ENCODE results near the gene MSGN1.

Gene MSGN1, protein sequence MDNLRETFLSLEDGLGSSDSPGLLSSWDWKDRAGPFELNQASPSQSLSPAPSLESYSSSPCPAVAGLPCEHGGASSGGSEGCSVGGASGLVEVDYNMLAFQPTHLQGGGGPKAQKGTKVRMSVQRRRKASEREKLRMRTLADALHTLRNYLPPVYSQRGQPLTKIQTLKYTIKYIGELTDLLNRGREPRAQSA

DNA sequence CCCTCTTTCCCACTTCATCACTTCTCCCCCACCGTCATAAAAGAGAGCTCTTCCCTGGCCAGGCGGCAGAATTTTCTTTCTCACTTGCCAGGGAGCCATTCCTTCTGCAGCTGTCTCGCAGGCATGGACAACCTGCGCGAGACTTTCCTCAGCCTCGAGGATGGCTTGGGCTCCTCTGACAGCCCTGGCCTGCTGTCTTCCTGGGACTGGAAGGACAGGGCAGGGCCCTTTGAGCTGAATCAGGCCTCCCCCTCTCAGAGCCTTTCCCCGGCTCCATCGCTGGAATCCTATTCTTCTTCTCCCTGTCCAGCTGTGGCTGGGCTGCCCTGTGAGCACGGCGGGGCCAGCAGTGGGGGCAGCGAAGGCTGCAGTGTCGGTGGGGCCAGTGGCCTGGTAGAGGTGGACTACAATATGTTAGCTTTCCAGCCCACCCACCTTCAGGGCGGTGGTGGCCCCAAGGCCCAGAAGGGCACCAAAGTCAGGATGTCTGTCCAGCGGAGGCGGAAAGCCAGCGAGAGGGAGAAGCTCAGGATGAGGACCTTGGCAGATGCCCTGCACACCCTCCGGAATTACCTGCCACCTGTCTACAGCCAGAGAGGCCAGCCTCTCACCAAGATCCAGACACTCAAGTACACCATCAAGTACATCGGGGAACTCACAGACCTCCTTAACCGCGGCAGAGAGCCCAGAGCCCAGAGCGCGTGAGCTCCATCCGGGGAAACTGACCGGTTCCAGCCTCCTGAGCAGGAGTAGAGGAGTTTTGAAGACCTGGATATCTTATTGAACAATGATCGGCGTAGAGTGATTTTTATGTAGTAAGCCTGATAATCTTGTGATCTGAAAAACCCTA, at the start of gene MSGN1:
TSS of gene MSGN1 (plus strand) at position 65 of the 850 bp plus-strand sequence. CDS start at position 124, 59 bp downstream.
- H3K36me3 Mint-ChIP-seq (ENCODE audit: low read depth) = no peaks in the 10 kb centered on the region
- H3K4me3 Mint-ChIP-seq = no peak within 1 kb of the TSS
- H3K9me3 Mint-ChIP-seq = no peaks in the 10 kb centered on the region
- no peak for DNase-seq
- H3K27ac Mint-ChIP-seq = no peak within 1 kb of the TSS
- peaks cover 24% of the 10 kb centered on the region for H3K27me3 Mint-ChIP-seq
- H3K4me1 Mint-ChIP-seq (ENCODE audit: low read depth) = no peaks in the 10 kb centered on the region

DNA sequence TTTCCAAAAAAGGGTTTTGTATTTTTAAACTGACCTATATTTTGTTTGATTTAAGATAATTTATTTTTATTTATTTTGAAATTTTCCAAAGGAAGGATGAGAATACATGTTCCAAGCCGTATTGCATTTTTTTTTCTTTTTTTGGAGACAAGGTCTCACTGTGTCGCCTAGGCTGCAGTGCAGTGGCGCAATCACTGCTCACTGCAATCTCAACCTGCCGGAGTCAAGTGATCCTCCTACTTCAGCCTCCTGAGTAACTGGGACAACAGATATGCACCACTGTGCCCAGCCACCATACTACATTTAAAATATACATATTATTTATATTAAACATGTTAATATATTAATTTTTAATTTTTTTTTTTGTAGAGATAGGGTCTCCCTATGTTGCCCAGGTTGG, 47.4 kb upstream of the MSGN1 start:
- Mint-ChIP-seq H3K4me1 (ENCODE audit: low read depth) (no peaks in the 10 kb centered on the region), H3K27ac (no peak overlapping the region), H3K27me3 (no peaks in the 10 kb centered on the region), H3K9me3 (no peaks in the 10 kb centered on the region), H3K36me3 (ENCODE audit: low read depth) (peaks cover 67% of the 10 kb centered on the region), H3K4me3 (no peak overlapping the region)
- DNase-seq = no peak

DNA sequence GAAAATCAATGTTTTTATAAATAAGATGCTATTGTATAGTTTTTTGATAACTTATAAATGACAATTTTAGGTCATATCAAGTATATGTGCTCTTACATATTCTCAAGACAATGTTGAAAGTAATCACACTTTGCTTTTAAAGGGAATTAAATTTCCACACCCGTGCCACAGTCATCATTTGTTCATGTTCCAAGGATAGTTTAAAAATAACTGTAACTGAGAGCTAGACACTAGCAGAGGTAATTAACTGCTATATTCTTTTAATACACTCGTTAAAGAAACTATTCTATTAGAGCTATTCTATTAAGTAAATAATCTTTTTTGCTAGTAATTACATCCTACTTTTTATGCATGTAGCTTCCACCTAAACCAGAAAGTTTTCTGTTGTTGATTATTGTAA, 44.3 kb upstream of the MSGN1 start:
- DNase-seq = no peak
- Mint-ChIP-seq H3K27me3 (no peaks in the 10 kb centered on the region), H3K36me3 (ENCODE audit: low read depth) (peaks cover 71% of the 10 kb centered on the region), H3K9me3 (no peaks in the 10 kb centered on the region), H3K4me1 (ENCODE audit: low read depth) (no peaks in the 10 kb centered on the region), H3K4me3 (no peak overlapping the region), H3K27ac (no peak overlapping the region)

DNA sequence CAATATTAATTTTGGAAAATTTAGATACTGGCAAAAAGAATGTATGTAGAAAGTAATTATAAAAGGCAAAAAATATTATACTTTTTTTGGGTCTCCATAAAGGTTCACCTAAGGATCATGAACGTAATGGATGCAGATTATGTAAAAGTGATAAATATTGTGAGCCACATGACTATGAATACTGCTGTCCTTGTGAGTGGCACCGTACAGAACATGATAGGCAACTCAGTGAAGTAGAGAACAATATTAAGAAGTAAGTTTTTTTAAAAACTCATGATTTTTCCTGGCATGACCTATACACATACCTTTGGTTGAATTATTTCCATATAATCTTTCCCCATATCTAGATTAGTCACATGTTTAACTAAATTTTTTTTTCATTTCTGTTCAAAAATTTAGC, 43.7 kb upstream of the MSGN1 start:
- no peak overlapping the region for H3K27ac Mint-ChIP-seq
- H3K4me1 Mint-ChIP-seq (ENCODE audit: low read depth) = no peaks in the 10 kb centered on the region
- H3K4me3 Mint-ChIP-seq = no peak overlapping the region
- H3K27me3 Mint-ChIP-seq = no peaks in the 10 kb centered on the region
- DNase-seq = no peak
- no peaks in the 10 kb centered on the region for H3K9me3 Mint-ChIP-seq
- H3K36me3 Mint-ChIP-seq (ENCODE audit: low read depth) = peaks cover 72% of the 10 kb centered on the region

DNA sequence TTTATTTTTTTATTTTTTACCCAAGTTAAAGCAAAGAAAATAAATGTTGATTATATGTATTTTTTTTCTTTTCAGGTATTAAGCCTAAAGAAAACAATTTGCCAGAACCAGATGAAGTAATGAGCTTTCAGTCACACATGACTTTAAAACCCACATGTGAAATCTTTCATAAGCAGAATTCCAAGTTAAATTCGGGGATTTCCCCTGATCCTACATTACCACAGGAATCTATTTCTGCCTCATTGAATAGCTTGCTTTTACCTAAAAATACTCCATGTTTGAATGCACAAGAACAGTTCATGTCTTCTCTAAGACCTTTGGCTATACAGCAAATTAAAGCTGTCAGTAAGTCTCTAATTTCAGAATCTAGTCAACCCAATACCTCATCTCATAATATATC, 35.7 kb upstream of the MSGN1 start:
- Mint-ChIP-seq H3K4me1 (ENCODE audit: low read depth) (peaks cover 3% of the 10 kb centered on the region), H3K27me3 (no peaks in the 10 kb centered on the region), H3K27ac (no peak overlapping the region), H3K9me3 (no peaks in the 10 kb centered on the region), H3K4me3 (no peak overlapping the region), H3K36me3 (ENCODE audit: low read depth) (peaks cover 72% of the 10 kb centered on the region)
- no peak for DNase-seq

DNA sequence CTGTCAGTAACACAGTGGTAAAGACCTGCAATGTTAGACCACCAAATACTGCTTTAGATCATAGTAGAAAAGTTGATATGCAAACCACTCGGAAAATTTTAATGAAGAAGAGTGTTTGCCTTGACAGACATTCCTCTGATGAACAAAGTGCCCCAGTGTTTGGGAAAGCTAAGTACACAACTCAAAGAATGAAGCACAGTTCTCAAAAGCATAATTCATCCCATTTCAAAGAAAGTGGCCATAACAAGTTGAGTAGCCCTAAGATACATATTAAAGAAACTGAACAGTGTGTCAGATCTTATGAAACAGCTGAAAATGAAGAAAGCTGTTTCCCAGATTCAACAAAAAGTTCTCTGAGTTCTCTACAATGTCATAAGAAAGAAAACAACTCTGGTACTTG, 34.8 kb upstream of the MSGN1 start:
- Mint-ChIP-seq H3K4me3 (no peak overlapping the region), H3K4me1 (ENCODE audit: low read depth) (peaks cover 3% of the 10 kb centered on the region), H3K27ac (no peak overlapping the region), H3K9me3 (no peaks in the 10 kb centered on the region), H3K27me3 (no peaks in the 10 kb centered on the region), H3K36me3 (ENCODE audit: low read depth) (peaks cover 63% of the 10 kb centered on the region)
- DNase-seq = no peak

DNA sequence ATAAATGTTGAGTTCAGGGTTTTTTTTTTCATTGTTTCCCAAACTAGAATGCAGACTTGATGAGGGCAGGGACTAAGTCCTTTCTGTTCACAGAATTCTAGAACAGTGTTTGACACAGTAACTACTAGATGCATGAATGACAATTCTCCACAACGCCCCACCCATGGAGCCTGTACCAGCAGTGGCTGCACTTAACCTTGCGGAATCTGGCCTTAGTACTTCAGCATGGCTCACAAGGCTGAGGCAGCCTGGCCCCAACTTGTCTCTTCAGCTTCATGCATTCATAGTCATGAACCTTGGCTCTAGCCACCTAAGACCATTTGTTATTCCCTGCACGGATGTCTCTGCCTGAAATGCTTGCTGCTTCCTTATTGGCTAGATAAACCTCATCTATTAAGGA, 29.5 kb upstream of the MSGN1 start:
- peaks cover 3% of the 10 kb centered on the region for H3K4me1 Mint-ChIP-seq (ENCODE audit: low read depth)
- no peak for DNase-seq
- H3K27ac Mint-ChIP-seq = no peak overlapping the region
- no peak overlapping the region for H3K4me3 Mint-ChIP-seq
- peaks cover 20% of the 10 kb centered on the region for H3K36me3 Mint-ChIP-seq (ENCODE audit: low read depth)
- peaks cover 11% of the 10 kb centered on the region for H3K27me3 Mint-ChIP-seq
- H3K9me3 Mint-ChIP-seq = no peaks in the 10 kb centered on the region

DNA sequence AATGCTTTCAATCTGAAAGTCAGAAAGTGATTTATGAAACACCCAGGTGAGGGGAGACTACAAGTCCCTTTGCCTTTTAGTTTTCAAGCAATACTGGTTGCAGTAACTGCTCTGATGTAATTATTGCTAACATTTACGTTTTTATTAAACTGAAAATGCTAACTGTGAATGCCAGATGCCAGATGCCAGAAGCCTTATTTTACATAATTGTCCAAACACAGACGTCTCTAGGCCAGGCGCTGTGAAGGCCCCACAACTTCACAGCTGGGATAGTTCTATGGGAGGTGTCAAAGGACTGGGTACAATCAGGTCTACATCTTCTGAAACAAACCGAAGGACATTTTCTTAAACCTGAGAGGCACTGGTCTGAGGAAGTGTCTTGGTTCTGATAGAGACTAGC, 27.5 kb upstream of the MSGN1 start:
- no peak overlapping the region for H3K27ac Mint-ChIP-seq

DNA sequence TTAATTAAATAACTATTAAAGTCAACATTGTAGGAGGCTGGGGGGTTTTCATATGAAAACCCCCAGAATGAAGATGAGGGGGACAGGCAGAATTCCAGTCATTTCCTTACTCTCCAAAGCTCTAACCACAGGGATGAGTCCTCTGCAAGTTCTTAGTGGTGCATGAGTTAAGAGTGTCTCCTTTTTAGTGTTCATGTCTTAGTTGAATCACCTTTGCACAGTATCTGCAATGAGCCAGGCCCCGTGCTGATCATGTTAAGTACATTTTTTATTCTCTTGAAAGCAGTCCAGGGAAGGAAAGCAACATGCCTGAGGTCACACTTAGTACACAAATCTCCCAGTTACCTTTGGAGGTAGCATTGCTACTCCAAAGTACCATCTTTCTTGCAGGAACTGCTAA, 25.7 kb upstream of the MSGN1 start:
- Mint-ChIP-seq H3K4me3 (no peak overlapping the region), H3K27ac (no peak overlapping the region), H3K36me3 (ENCODE audit: low read depth) (no peaks in the 10 kb centered on the region), H3K9me3 (no peaks in the 10 kb centered on the region), H3K4me1 (ENCODE audit: low read depth) (peaks cover 6% of the 10 kb centered on the region), H3K27me3 (peaks cover 41% of the 10 kb centered on the region)
- DNase-seq = no peak

More for the DNA sequence above, 27.5 kb upstream of the MSGN1 start:
- peaks cover 8% of the 10 kb centered on the region for H3K4me1 Mint-ChIP-seq (ENCODE audit: low read depth)
- peaks cover 2% of the 10 kb centered on the region for H3K36me3 Mint-ChIP-seq (ENCODE audit: low read depth)
- no peak for DNase-seq
- H3K27me3 Mint-ChIP-seq = peaks cover 28% of the 10 kb centered on the region
- no peaks in the 10 kb centered on the region for H3K9me3 Mint-ChIP-seq
- no peak overlapping the region for H3K4me3 Mint-ChIP-seq

DNA sequence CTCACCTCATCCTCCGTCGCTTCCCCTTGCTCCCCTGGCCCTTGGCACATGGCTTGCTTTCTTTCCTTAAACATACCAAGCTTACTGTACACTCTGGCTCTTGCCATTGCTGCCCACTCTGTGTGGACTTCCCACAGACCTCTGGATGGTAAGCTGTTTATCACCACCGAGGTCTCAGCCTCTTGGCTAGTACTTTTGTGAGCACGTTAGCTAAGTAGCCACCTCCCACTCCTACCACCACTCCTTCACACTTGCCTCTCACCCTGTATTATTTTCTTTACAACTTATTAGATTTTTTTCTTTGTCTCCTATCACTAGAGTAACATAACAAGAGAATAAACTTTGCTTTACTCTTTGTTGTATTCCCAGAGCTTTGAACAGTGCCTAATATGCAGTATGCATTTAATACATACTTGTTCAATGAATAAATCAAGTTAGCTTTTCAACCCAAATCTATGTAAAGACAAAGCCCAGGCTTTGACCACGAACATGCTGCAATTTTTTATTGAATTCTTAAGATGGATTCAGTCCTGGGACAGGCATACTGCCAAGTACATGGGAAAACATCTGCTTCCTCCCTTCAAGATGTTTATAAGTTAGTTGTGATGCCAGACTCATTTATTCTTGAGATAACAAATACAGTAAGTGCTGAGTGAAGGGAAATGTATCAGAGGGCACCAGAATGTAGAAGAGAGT, 25.0 kb upstream of the MSGN1 start:
- Mint-ChIP-seq H3K27me3 (peaks cover 43% of the 10 kb centered on the region), H3K27ac (no peak overlapping the region)

DNA sequence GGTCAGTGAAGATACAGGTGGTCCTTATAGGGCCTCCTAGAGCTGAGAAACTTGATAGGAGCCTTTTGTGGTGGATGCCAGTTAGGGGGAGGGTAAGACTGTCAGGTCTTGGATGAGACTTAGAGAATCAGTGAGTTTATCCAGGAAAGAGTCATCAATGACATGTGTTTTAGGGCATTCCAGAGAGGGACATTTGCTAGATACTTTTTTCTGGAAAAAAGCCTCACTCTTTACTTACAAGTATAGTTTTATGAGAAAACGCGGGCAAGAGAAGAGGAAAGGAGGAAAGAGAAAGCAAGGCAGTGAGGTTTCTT, 24.5 kb upstream of the MSGN1 start:
- H3K4me1 Mint-ChIP-seq (ENCODE audit: low read depth) = peaks cover 6% of the 10 kb centered on the region
- no peak overlapping the region for H3K27ac Mint-ChIP-seq
- H3K36me3 Mint-ChIP-seq (ENCODE audit: low read depth) = no peaks in the 10 kb centered on the region
- peaks cover 45% of the 10 kb centered on the region for H3K27me3 Mint-ChIP-seq
- H3K9me3 Mint-ChIP-seq = no peaks in the 10 kb centered on the region
- no peak for DNase-seq
- no peak overlapping the region for H3K4me3 Mint-ChIP-seq

More for the DNA sequence above, 25.0 kb upstream of the MSGN1 start:
- no peak overlapping the region for H3K4me3 Mint-ChIP-seq
- H3K4me1 Mint-ChIP-seq (ENCODE audit: low read depth) = peaks cover 6% of the 10 kb centered on the region
- no peak for DNase-seq
- H3K36me3 Mint-ChIP-seq (ENCODE audit: low read depth) = no peaks in the 10 kb centered on the region
- no peaks in the 10 kb centered on the region for H3K9me3 Mint-ChIP-seq

DNA sequence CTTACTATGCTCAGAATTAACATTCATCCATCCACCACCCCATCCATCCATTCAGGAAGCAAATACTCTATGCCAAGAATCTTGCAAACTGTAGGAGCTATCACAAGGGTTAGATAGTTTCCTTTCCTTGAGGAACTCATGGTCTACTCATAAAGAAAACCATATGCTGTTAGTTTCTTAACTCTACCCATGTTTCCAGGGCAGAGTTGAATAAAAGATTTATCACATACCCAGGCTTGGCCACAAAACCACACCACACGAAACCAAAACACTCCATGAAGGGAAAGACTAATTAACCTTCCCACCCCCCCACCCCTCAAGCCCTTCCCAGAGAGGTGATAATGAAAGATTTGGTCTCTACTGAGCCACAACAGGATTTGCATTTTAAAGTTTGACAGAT, 23.7 kb upstream of the MSGN1 start:
- Mint-ChIP-seq H3K27ac (no peak overlapping the region), H3K4me3 (no peak overlapping the region), H3K36me3 (ENCODE audit: low read depth) (no peaks in the 10 kb centered on the region), H3K4me1 (ENCODE audit: low read depth) (peaks cover 6% of the 10 kb centered on the region), H3K9me3 (no peaks in the 10 kb centered on the region), H3K27me3 (peaks cover 46% of the 10 kb centered on the region)
- DNase-seq = no peak

DNA sequence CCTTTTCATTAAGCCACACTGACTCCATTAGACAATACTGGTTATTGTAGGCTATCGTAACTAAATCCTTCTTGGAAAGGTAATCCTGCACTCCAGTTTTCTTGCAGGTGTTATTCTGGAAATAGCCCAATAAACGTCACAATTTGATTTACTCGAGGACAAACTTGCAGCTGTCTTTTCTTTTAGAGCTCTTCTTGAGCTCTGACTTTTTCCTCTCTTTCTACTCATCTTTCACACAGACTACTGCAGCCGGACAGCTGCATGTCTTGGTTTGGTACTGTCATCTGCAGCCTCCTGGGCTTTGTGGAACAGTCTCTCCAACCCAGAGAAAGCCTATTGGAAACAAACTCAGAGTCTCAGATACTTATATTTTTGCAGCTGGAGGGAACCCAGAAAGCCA, 23.0 kb upstream of the MSGN1 start:
- no peak for DNase-seq
- Mint-ChIP-seq H3K4me1 (ENCODE audit: low read depth) (peaks cover 6% of the 10 kb centered on the region), H3K36me3 (ENCODE audit: low read depth) (no peaks in the 10 kb centered on the region), H3K9me3 (no peaks in the 10 kb centered on the region), H3K27me3 (peaks cover 51% of the 10 kb centered on the region), H3K27ac (no peak overlapping the region), H3K4me3 (no peak overlapping the region)

DNA sequence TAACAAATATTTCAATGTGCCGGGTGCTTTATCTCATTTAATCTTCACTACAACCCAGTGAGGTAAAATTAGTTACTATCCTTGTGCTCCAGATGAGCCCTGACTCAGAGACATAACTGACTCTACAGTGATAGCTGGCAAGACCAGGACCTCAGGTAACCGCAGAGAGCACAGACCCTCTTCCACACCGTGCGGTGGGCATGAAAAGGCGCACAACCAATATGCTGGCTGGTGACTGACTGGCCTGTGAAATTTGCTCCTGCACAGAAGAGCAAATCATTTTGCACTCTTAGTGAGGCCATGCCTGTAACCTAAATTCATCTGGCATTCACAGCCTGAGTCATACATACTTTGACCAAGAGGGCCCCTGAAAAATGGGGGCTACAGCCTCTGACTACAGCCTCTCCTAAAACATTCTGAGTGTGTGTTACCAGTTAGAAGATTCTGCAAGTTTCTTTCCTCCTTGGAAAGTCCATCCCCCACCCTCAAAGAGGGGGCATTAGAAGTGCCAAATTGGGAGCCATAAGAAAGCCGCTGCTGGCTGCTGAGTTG, 22.4 kb upstream of the MSGN1 start:
- Mint-ChIP-seq H3K4me1 (ENCODE audit: low read depth) (peaks cover 6% of the 10 kb centered on the region), H3K27ac (no peak overlapping the region), H3K9me3 (no peaks in the 10 kb centered on the region), H3K36me3 (ENCODE audit: low read depth) (no peaks in the 10 kb centered on the region), H3K27me3 (peaks cover 55% of the 10 kb centered on the region), H3K4me3 (no peak overlapping the region)
- no peak for DNase-seq

DNA sequence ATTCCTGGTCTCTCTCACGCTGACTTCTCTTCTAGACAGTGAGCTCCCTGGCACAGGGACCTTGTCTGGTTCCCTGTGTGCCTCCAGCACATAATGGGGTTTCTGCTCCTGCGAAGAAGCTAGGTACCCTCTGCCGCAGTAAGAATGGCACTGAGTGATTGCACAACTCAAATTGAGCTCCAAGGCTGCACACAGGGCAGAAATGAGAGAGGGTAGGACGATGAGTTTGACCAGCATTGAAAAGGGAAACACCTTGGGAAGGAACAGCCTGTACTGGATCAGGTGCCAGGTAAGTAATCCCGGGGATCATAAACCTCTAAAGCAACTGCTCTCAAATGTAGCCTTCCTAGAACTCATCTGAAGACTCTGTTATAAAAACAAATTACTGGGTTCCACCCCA, 21.0 kb upstream of the MSGN1 start:
- H3K27ac Mint-ChIP-seq = no peak overlapping the region
- no peak overlapping the region for H3K4me3 Mint-ChIP-seq
- no peak for DNase-seq
- H3K9me3 Mint-ChIP-seq = no peaks in the 10 kb centered on the region
- peaks cover 6% of the 10 kb centered on the region for H3K4me1 Mint-ChIP-seq (ENCODE audit: low read depth)
- H3K27me3 Mint-ChIP-seq = peaks cover 61% of the 10 kb centered on the region
- no peaks in the 10 kb centered on the region for H3K36me3 Mint-ChIP-seq (ENCODE audit: low read depth)

All from activated T-cell treated with anti-CD3 and anti-CD28 coated beads, Interleukin-2, amount 50 U/mL, for 24 hours (primary cell).